Stimulated activated CD8-positive, alpha-beta memory T cell treated with anti-CD3 and anti-CD28 coated beads, Interleukin-4, amount 100 ng/mL, for 4 hours (primary cell): Measurements from ENCODE around the gene PCSK2.

Source experiments
- DNase-seq, 2 donors: peaks; one replicate each; pipeline ENCODE4 v3.0.0-alpha.2; 2020; ENCODE audit warnings: low read depth in 2 of 2, low spot score in 1 of 2

The PCSK2 gene

DNA sequence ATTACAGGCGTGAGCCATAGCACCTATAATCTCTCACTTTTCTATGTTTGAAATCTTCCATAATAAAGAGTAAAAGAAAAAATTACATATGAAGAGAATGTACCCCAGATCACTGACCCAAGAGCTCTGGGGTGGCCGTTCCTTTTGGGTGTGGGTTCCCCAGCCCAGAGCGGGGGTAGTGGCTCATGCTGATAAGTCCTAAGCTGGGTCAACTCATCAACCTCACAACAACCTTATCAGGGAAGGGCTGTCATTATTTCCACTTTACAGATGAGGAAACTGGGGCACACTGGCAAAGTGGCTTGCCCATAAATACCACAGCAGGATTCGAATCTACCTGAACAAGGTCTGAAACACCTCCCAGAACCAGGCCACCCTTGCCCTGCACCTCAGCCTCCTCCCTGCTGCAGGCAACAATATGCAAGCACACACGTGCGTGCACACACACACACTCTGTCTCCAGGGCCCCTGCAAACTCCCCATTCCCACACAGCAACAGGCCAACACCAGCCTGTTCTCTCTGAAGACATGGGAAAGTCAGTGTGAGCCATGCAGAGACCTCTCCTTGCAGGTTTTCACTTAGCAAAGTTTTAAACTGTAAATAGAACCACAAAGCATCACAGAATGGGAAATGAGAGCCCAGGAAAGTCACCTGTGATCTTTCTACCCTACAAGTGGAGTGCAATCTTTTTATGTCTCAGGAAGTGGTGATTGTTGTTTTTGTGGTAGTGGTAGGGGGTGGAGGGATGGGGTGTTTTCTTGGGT lies 276.6 kb downstream of the PCSK2 start:
- no peak for DNase-seq

DNA sequence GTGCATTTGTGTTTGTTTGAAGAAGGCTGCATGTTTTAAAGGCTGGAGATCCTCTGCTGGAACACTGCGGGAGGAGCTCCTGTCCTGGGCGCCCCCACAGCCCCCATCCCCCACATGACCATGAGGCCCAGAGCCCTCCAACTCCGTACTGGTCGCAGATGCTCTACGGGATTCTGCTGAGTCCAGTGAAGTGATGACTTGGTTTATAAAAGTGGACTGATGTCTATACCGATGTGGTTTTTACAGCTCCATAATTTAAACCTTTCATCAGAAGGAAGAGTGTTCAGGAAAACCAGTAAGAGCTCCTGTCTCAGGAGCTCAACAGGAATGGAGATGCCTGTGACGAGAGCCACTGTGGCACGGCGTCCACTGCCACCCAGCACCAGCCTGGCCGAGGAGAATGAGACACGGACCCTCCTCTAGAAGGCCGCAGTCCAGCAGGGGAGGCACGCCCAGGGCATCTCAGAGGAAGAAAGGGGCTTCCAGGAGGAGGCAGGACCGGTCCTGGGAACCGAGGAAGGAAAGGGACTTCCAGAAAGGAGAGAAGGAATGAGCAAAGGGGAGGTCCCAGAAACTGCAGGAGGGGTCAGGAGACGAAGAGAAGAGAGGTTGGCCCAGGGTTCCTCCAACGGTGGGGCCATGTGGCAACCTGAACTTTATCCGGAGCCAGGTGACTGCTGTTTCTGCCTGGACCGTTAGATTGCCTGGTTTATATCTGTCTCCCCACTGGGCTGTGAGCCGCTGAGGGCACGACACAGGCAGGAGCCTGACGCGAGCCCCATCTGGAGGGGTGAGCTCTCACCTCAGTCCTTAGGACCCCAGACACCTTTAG lies 277.4 kb downstream of the PCSK2 start:
- DNase-seq: no peak

DNA sequence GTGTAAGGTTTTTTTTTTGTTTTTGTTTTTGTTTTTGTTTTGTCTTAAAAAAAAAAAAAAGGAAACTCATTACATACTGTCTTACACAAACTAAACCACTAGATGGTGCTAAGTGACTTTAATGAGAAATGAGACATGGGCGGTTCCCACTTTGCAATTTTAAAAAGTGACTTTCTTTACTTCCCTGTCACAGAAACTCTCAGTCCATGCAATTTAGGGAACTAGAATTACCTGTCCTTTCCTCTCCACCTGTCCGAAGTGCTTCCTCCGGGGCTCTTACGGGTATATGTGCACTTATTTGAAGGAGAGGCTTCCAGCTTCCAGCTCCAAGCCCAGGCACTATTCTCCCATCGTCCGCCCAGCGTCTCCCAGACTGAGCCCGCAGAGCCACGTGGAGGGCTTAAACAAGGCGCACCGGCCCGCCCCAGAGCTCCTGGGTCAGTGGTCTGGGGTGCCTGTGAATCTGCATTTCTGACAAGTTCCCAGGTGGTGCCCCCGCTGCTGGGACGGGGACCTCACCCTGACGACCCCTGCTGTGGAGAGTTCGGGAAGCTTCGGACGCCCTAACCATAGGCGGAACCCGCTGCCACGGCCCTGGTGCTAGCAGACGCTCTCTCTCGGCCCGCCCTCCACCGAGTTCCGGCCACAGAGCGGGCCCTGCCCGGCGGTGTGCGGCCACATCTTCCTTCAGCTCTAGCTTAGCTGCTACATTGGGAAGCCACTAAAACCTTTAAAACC lies 278.2 kb downstream of the PCSK2 start:
- DNase-seq: peak; percentile 18

DNA sequence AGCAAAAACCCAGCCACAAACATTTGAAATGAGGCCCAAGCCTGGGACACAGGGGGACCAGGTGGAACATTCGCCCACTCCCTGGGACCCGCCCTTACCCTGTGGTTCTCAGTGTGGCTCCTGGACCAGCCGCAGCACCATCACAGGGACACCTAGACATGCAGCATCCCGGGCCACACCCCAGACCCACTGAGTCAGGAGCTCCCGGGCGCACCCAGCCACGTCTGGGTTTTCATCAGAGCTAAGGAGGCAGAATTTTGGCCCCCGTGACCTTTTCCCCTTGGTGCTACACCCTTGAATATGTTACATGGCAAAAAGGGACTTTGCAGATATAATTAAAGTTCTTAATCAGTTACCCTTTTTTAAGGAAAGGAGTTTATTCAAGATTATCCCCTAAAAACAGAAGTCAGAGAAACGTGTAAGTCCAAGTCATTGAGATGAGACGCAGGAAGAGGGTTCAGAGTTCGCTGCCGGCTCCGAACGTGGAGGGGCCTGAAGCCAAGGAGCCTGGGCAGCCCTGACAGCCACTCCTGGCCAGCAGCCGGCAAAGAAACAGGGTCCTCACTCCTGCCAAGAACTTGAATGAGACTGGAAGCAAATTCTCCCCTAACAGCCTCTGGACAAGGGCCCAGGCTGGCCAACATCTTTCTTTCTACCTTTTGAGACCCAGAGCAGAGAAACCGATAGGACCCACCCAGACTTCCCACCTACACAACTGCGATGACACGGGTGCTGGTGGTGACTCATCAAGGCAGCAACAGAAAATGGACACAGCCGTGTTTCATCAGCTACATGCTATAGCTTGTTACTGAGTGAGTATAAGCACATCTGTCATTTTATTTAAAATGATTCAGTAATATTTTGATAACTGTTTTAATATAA lies 279.0 kb downstream of the PCSK2 start:
- DNase-seq: peak; percentile 35 to 52

DNA sequence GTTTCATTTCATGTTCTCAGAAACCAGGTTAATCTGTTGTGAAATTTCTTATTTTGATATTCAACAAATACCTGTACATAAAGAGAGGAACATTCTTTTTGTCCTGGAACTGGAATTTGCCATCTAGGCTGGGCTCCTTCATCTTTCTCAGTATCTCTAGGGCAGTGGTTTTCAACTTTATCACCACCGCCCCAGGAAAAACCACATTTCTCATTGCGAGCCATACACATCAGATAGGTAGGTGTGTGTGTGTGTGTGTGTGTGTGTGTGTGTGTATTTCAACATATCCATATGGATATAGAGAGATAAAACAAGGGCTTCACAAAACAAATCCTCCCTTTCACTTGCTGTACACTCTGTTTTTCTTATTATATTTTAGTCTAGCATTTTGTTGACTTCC lies 280.2 kb downstream of the PCSK2 start:
- no peak for DNase-seq

DNA sequence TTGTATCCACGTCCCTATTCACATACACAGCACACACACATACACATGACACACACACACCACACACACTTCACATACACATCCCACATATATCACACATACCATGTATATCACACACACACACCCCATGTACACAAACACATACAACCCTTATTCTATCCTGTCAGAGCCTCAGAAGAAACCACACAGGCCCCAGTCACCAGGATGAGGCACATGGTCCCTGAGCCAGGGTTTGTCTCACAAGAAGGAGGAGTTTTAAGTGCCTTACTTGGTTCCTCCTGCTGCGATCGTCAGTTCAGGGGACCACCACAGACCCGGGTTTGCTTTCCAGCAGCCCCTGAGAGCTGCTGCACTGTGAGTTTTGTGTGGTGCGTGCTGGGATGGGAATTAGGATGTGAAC lies 280.7 kb downstream of the PCSK2 start:
- DNase-seq: no peak

DNA sequence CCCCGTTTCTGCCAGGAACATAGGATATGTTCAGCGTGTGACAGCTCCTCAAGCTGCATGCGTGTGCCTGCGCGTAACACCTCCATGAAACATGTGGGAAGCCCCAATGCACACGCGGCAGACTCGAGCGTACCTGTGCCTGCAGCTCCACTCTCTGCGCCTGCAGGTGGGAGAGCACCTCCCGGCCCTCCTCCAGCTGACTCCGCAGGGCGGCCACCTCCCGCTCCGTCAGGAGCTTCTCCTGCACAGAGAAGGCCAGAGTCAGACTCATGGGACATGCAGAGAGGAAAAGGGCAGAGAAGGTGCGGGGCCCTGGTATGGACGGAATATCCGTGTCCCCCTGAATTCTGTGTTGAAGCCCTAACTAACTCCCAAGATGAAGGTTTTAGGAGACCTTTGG lies 281.9 kb downstream of the PCSK2 start:
- no peak for DNase-seq

DNA sequence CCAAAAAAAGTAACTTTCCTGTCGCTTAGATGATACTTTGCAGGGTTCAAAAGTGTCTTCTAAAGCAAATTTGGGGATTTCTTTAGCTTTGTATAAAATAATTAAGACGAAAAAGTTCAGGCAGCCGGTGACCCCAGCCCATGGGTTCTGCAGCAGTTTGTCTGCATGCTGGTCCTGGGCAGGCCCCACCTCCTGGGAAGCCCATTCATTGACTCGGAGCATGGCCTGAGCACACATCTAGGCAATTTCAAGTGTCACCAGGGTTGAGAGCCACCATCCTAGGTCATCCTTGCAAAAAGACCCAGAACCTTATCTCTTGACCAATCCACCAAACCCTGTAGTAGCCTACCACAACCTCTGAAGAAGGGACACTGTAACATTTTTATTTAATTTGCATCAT lies 283.7 kb downstream of the PCSK2 start:
- DNase-seq: no peak

DNA sequence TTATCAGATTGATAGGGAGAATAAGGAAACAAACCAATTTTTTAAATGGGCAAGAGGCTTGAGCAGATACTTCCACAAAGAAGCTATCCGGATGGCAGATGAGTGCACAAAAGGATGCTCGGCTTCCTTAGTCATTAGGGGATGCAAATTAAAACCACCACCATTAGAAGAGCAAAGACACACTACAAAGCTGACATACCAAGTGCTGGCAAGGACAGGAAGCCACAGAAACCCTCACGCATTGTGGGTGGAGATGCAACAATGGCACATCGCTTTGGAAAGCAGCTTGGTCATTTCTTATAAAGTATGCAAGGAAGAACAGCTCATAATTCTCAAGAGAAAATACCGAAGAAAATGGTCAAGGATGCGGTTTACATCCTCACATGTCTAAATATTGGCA lies 284.6 kb downstream of the PCSK2 start:
- no peak for DNase-seq

DNA sequence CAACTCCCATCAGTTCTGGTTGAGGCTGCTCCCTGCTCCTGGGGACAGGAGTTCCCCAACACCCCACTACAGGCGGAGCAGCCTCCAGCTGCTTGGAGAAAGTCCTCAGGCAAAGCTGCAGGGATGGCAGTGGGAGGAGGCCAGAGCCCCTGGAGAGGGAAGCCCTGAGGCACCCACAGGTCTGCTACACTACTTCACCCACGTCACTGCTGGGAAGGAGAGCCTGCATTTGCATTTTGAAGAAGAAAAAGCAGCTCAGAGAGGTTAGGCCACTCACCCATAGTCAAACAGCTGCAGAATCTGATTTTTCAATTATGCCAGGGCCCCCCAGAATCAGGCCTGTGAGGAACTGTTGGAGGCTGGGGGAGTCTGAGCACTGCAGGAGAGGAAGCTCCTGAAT lies 287.1 kb downstream of the PCSK2 start:
- no peak for DNase-seq

DNA sequence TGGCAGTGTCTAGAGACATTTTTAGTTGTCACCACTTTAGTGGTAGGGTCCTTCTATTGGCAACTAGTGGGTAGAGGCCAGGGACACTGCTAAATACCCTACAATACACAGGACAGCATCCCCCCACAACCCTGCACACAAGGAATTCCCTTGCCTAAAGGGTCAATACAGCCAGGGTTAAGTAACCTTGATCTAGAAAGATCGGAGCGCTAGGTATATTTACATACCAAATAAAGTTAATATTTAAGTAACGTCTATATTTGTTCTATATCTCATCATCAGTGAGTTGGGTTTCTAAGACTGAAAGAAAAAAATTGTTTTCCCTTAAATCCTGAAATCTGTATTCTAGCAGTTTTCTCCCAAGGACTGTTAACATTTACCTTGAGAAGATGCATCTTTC lies 288.2 kb downstream of the PCSK2 start:
- DNase-seq: no peak

DNA sequence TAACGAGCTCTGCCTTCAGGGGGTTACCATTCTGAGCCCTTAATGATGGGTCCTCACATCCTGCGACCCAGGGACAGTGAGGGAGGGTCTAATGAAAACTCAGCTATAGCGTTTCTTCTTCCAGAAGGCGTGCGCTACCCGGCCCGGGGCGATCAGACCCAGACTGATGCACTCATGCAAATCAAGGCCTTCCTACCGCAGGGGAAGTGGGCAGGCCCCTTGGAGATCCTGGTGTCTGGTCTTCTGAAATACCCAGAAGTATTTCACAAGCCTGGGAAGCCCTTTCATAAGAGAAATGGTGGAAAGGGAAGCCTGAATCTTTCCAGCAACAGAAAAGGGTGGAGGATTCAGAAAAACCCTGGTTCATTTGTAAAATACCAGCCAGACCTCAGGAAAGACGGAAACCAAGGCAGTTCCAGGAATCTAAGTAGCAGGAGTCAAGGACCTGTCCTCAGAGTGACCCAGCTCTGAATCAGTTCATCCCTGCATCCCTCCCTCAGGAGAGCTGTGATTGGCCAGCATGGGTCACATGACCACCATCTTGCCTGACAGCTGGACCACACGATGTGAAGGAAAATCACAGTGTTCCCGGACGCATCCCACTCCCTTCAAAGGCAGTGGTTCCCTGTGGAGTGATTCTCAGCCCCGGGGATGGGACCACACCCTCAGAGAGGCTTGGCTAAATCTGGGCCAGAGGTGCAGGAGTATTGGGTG lies 291.7 kb downstream of the PCSK2 start:
- DNase-seq: no peak

DNA sequence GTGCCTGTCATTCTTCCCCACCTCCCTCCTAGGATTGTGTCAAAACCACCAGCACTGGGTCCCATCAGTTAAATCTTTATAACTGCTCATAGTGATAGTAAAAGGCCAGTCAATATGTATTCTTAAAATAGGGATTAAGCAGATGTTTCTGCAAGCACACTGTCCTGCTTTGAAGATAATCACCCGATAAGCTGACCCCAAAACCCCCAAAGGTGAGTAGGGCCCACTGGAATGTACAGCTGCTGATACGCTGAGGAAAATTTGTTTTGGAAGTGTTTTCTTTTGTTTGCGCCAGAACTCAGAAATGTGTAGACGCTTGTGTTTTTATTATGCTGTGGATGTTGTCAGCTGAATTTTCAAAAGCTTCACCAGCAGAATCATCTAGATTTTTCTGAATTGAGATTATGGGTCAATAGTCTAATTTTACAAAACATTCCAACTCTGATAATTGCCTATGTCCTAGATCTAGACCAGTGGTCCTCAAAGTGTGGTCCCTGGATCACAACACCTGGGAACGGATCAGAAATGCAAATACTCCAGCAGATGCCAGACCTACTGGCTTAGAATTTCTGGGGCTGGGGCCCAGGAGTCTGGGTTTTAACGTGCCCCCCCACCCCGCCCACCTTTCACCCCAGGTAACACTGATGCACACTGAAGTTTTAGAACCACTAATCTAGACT lies 292.9 kb downstream of the PCSK2 start:
- no peak for DNase-seq

DNA sequence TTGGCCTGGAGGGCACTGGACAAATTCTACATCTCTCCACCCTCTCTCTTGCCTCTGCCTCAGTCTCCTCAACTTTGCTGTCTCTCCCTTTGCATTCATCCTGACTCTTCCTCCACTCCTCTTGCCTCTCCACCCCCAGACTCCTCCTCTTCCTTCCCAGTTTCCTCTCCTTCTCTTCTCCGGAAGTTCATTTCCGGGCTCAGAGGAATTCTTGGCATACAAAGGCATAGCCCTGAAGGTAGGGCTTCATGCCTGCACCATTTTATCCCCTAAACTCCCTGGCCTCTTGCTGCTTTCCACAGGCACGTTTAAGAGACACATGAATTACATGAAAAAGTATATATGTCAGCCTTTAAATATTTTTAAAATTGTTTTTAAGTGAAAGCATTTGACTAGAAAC lies 293.7 kb downstream of the PCSK2 start:
- DNase-seq: no peak

DNA sequence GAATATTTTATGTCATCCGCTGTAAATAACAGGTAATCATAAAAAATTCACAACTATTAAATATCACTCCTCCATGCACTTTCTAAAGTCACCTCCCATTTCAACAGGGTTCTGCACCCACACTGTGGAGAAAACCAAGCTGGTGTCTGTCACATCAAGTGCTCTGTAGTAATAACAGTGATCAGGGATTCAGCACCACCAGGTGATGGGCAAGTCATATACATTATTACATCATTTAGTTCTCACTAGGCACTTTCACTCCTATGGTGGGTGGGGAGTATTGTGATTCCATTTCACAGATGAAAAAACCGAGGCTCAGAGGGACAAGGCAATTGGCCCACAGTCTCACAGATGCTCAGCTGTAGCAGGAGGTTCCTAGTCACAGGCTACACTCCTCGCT lies 295.7 kb downstream of the PCSK2 start:
- DNase-seq: no peak

DNA sequence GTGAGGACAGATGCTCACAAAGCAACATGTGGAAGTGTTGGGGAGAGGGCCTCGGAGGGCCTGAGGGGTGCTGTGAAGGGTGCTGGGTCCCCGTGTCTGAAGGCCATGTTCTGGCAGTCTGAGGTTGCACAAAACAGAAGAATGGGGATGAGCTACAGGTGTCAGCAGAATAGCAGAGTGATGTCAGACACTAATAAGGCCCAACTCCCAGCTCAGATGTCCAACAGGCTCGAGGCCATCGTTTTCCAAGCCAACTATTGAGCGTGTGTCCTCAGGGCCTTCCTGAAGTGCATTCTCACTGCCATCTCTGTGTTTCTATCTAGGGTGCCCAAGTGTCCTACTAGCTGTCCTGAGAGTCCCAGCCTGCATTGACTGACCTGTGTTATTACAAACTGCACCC lies 296.5 kb downstream of the PCSK2 start:
- no peak for DNase-seq

DNA sequence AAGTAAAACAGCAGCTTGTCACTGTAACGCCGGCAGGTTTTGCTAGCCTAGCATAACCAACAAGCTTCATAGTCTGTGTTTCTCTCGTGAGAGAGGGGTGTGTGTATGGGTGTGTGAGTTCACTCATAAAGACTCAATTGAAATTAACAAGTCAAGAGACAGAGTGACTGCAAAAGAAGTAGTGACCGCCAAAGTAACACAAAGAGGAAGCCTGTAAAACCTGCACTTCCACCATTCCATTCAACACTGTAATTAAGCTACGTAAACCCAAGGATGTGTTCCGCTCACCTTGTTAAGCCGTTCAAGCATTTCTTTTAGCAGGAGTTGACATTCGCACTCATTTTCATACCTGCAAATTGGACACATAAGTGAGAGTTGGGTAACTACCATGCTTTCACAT lies 297.7 kb downstream of the PCSK2 start:
- DNase-seq: no peak

DNA sequence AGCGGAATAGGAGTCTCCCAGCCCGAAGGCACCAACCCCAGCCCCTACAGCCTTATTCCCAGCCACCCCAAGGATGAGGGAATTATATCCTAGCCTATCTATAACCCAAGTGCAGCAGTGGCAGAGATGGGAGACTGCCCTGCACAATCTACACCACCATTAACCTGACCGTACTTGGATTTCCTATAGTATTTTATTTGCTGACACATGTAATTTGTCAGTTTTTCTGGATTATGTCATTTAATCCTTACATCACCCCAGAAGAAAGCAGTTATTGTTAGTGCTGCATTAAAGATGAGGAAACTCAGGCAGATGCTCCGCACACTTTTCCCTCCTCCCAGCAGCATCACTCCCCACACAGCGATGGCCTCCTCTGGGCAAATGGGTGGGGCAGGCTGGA lies 298.3 kb downstream of the PCSK2 start:
- no peak for DNase-seq

DNA sequence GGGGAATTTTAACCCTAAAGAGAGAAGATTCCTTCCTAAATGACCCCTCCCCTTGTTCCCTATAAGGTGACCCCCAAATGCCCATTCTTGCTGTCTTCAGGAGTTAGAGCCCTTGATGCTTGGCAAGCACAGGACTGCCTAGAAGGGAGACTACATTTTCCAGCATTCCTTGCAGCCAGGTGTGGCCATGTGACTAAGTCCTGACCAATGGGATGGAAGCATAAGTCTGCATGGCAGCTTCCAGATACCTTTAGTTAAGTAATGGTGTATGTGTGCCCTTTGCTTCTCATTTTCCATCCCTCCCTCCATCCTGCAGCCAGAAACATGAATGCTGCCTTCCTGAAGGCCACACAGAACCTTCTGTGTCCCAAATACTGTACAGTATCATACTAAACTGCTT lies 298.8 kb downstream of the PCSK2 start:
- no peak for DNase-seq

DNA sequence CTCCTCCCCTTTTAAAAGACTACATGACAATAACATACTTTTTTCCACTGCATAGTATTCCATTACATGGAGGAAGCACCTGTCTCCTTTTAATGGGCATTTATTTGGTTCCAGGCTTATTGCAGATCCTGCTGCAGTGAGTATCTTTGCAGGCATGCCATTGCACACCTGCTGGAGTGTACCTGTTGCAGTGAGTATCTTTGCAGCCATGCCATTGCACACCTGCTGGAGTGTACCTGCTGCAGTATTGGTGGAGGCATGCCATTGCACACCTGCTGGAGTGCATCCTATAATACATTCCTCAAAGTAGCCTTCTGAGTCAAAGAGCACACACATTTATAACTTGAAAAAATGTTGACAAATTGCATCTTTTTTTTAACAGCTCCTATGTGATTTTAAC lies 302.7 kb downstream of the PCSK2 start:
- DNase-seq: no peak
